Measurements from ENCODE around the gene NKAIN2.

NKAIN2 gene

GRCh38 chr6:123902738-123903313, 99.2 kb downstream of the NKAIN2 start:
- H3K9me3 ChIP-seq (replicated peaks; ENCODE audit: insufficient read depth, low read length) = no peaks in the 10 kb centered on the region
- no peaks in the 10 kb centered on the region for H3K27me3 ChIP-seq (replicated peaks; ENCODE audit: insufficient read depth, low read length)
- H3K9me2 ChIP-seq (replicated peaks; ENCODE audit: insufficient read depth, low read length) = no peaks in the 10 kb centered on the region
- TF ChIP-seq CTCF (IDR thresholded peaks at IDR 0.05; ENCODE audit: low read length) (no peak), EZH2phosphoT487 (IDR thresholded peaks at IDR 0.05; ENCODE audit: low read length) (no peak), EZH2 (optimal IDR thresholded peaks at IDR 0.05; ENCODE audit: low read depth, low read length) (no peak)
- H4K20me1 ChIP-seq (ENCODE audit: insufficient read depth, low read length) = no peaks in the 10 kb centered on the region
- no peak overlapping the region for H2AFZ ChIP-seq (ENCODE audit: low read length)
- H3K9ac ChIP-seq (ENCODE audit: low read length) = no peak overlapping the region
- no peak for DNase-seq
- no peaks in the 10 kb centered on the region for H3F3A ChIP-seq (ENCODE audit: insufficient read depth, low read length)
- H3K4me2 ChIP-seq (ENCODE audit: low read depth, low read length) = no peak overlapping the region
- H3K4me1 ChIP-seq (ENCODE audit: low read length) = no peaks in the 10 kb centered on the region
- no peak overlapping the region for H3K4me3 ChIP-seq (ENCODE audit: low read length)
- H3K27ac ChIP-seq (ENCODE audit: low read length) = no peak overlapping the region
- H3K36me3 ChIP-seq (replicated peaks; ENCODE audit: insufficient read depth, low read length) = no peaks in the 10 kb centered on the region
- no peaks in the 10 kb centered on the region for H3K79me2 ChIP-seq (ENCODE audit: low read length)

- Histone ChIP-seq H3K36me3 (replicated peaks; ENCODE audit: insufficient read depth, low read length) (no peaks in the 10 kb centered on the region), H3K9ac (ENCODE audit: low read length) (no peak overlapping the region), H3K4me3 (ENCODE audit: low read length) (no peak overlapping the region), H2AFZ (ENCODE audit: low read length) (no peak overlapping the region), H3K27me3 (replicated peaks; ENCODE audit: insufficient read depth, low read length) (no peaks in the 10 kb centered on the region), H3K9me3 (replicated peaks; ENCODE audit: insufficient read depth, low read length) (no peaks in the 10 kb centered on the region), H3K4me1 (ENCODE audit: low read length) (no peaks in the 10 kb centered on the region), H3K9me2 (replicated peaks; ENCODE audit: insufficient read depth, low read length) (no peaks in the 10 kb centered on the region), H4K20me1 (ENCODE audit: insufficient read depth, low read length) (no peaks in the 10 kb centered on the region), H3K79me2 (ENCODE audit: low read length) (no peaks in the 10 kb centered on the region), H3K4me2 (ENCODE audit: low read depth, low read length) (no peak overlapping the region), H3K27ac (ENCODE audit: low read length) (no peak overlapping the region), H3F3A (ENCODE audit: insufficient read depth, low read length) (no peaks in the 10 kb centered on the region)
- TF ChIP-seq EZH2phosphoT487 (IDR thresholded peaks at IDR 0.05; ENCODE audit: low read length) = no peak
- TF ChIP-seq CTCF (IDR thresholded peaks at IDR 0.05; ENCODE audit: low read length) = no peak
- TF ChIP-seq EZH2 (optimal IDR thresholded peaks at IDR 0.05; ENCODE audit: low read depth, low read length) = no peak
- DNase-seq = no peak
These were observed 100.6 kb downstream of the NKAIN2 start for GRCh38 chr6:123904228-123904627.

GRCh38 chr6:123908797-123909196, 105.1 kb downstream of the NKAIN2 start:
- no peaks in the 10 kb centered on the region for H3K27me3 ChIP-seq (replicated peaks; ENCODE audit: insufficient read depth, low read length)
- no peaks in the 10 kb centered on the region for H3F3A ChIP-seq (ENCODE audit: insufficient read depth, low read length)
- H3K9me3 ChIP-seq (replicated peaks; ENCODE audit: insufficient read depth, low read length) = no peaks in the 10 kb centered on the region
- H3K27ac ChIP-seq (ENCODE audit: low read length) = no peak overlapping the region
- no peak overlapping the region for H2AFZ ChIP-seq (ENCODE audit: low read length)
- no peaks in the 10 kb centered on the region for H3K9me2 ChIP-seq (replicated peaks; ENCODE audit: insufficient read depth, low read length)
- TF ChIP-seq EZH2phosphoT487 (IDR thresholded peaks at IDR 0.05; ENCODE audit: low read length) = no peak
- no peak for TF ChIP-seq CTCF (IDR thresholded peaks at IDR 0.05; ENCODE audit: low read length)
- TF ChIP-seq EZH2 (optimal IDR thresholded peaks at IDR 0.05; ENCODE audit: low read depth, low read length) = no peak
- no peaks in the 10 kb centered on the region for H3K79me2 ChIP-seq (ENCODE audit: low read length)
- H4K20me1 ChIP-seq (ENCODE audit: insufficient read depth, low read length) = no peaks in the 10 kb centered on the region
- no peaks in the 10 kb centered on the region for H3K36me3 ChIP-seq (replicated peaks; ENCODE audit: insufficient read depth, low read length)
- H3K4me3 ChIP-seq (ENCODE audit: low read length) = no peak overlapping the region
- no peak overlapping the region for H3K9ac ChIP-seq (ENCODE audit: low read length)
- DNase-seq = no peak
- H3K4me1 ChIP-seq (ENCODE audit: low read length) = no peaks in the 10 kb centered on the region
- H3K4me2 ChIP-seq (ENCODE audit: low read depth, low read length) = no peak overlapping the region
